Limb (tissue), 2 donors: ENCODE results near the gene POU5F2.

Experiments used
- DNase-seq, 2 donors: peaks; one replicate each; pipeline ENCODE4 v3.0.0-alpha.2; 2016; ENCODE audit errors: extremely low spot score in 2 of 2

Gene POU5F2

GRCh38 chr5:93716453-93716852 lies 24.9 kb downstream of the POU5F2 start:
- no peak for DNase-seq

GRCh38 chr5:93715761-93716160 lies 25.6 kb downstream of the POU5F2 start:
- DNase-seq = no peak

GRCh38 chr5:93715327-93715726 lies 26.1 kb downstream of the POU5F2 start:
- no peak for DNase-seq

GRCh38 chr5:93708442-93708841 lies 33.0 kb downstream of the POU5F2 start:
- DNase-seq = no peak

- DNase-seq = no peak
Observed at GRCh38 chr5:93705896-93706295, 35.5 kb downstream of the POU5F2 start.

GRCh38 chr5:93704996-93705395 lies 36.4 kb downstream of the POU5F2 start:
- peak in 1 of 2 donors; percentile 17 for DNase-seq

- DNase-seq = no peak
Observed at GRCh38 chr5:93691997-93692396, 49.4 kb downstream of the POU5F2 start.
